Uterus (tissue), 2 donors: ENCODE data around the gene KRTAP19-4.

Experiments used
- CTCF ChIP-seq, 4 experiments: fragments of 200-600 bp in 2 of 4; fragments of 450-650 bp in 2 of 4; sonication (generic) in 2 of 4; IDR thresholded peaks; one replicate each; pipeline ENCODE4 v1.5.1; 2016 to 2019; ENCODE audit warnings: antibody characterized with exemption in 4 of 4, mild to moderate bottlenecking in 2 of 4, moderate library complexity in 1 of 4
- POLR2A ChIP-seq, 2 donors: fragments of 450-650 bp; IDR thresholded peaks; one replicate each; pipeline ENCODE4 v1.6.1; 2016; ENCODE audit warnings: antibody characterized with exemption in 2 of 2, mild to moderate bottlenecking in 1 of 2, moderate library complexity in 1 of 2

- TF ChIP-seq POLR2A (IDR thresholded peaks at IDR 0.05) (no peak), CTCF (IDR thresholded peaks at IDR 0.05) (no peak)
Observed at GRCh38 chr21:30468900-30469714, 27.9 kb downstream of the KRTAP19-4 start.
